ENCODE measurements around the gene GTF3C5.

Gene GTF3C5

DNA sequence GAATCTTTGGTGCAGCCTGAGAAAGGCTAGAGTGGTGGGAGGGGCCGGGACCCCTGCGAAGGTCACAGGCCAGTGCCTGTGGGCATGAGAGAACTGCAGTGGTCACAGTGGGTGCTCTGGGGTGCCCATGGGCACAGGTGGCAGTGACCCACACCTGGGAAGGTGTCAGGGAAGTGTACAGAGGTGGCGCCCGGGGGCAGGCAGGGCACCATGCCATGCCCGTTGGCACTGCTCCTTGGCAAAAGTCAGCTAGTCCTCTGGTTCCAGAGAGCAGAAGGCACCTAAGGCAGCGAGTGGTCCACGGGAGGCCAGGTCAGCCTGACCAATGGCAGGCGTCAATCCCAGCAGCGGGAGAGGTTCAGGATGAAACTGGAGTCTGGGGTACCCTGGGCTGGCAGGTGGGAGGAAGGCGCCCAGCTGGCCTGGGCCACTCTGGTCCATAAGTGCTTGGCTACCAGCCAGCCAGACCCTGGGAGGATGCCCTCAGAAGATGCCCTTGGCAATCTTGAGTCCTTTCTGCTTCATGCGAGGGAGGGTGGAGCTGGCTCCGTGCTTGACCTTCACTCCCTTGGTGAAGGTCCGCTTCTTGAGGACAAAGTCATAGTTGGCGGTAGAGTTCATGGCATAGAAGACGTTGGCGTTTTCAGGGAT lies 67.4 kb downstream of the GTF3C5 start:
- Mint-ChIP-seq H3K9me3 (peaks cover 11% of the 10 kb centered on the region), H3K27me3 (no peaks in the 10 kb centered on the region), H3K4me1 (no peaks in the 10 kb centered on the region), H3K4me3 (no peak overlapping the region), H3K36me3 (peaks cover 61% of the 10 kb centered on the region), H3K27ac (no peak overlapping the region)
- CTCF ChIA-PET, result interaction anchor here (23.0 kb wide), 1 partner anchor 48 kb away, joined by 357 read pairs; no protein-coding TSS in a partner anchor
- no peak for DNase-seq

DNA sequence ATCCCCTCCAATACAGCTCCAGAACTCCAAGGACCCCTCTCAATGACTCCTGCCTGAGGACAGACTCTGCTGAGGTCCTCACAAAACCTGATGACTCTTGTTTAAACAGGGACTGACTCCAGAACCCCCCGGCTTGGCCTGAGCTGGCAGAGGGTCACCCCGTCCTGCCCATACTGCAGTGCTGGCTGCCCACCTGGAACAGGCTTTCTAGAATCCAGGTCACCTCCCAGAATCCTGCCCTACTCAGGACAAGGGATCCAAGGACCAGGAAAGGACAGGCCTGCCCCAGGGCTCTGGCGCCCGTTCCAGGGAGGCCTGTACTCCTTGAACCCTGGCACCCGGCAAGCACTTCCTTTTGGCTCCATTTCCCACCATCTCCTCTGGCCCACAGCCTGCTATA lies 68.1 kb downstream of the GTF3C5 start:
- H3K27ac Mint-ChIP-seq, result no peak overlapping the region

DNA sequence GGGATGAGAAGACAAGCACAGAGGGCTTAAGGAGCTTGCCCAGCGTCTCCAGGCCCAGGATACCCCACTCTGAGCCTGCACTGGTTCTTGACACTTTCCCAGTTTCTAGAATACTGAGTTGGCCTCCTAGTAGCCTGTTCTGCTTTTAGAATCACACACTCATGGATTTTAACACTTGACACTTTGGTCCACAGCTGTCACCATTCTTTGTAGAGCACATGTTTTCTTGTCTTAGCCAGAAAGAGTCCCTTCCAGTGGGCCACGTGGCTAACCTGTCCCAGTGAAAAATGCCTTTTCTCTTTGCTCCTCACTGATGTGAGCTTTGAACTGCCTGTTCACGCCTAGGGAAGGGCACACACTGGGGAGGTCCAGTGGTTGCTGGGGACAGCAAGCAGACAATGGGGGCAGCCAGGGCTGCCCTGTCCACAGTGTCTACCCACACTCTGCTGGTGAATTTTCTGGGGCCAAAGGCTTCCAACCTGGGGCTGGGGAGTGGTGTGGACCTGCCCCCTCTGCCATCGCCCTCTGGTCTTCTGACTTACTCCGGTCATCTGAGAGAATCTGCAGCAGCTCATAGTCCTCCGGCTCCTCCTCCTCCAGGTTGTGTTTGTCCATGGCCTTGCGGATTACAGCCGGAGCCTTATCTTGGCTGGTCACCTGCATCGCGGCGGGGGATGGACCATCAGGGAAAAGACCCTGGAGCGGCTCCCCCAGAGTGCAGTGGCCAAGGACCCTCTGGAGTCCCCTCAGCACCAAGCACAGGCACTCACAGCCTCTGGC lies 69.1 kb downstream of the GTF3C5 start:
- no peak overlapping the region for H3K27ac Mint-ChIP-seq
- H3K4me3 Mint-ChIP-seq, result no peak overlapping the region
- H3K36me3 Mint-ChIP-seq, result peaks cover 65% of the 10 kb centered on the region
- no peak for DNase-seq
- H3K4me1 Mint-ChIP-seq, result no peaks in the 10 kb centered on the region
- H3K27me3 Mint-ChIP-seq, result no peaks in the 10 kb centered on the region
- CTCF ChIA-PET, result interaction anchor here (1.3 to 23.0 kb wide), 3 partner anchors 11 to 86 kb away, joined by 3 to 357 read pairs (median 4); no protein-coding TSS in a partner anchor
- H3K9me3 Mint-ChIP-seq, result peaks cover 11% of the 10 kb centered on the region

More for the DNA sequence above, 68.1 kb downstream of the GTF3C5 start:
- Mint-ChIP-seq H3K4me3 (no peak overlapping the region), H3K9me3 (peaks cover 11% of the 10 kb centered on the region), H3K4me1 (no peaks in the 10 kb centered on the region), H3K36me3 (peaks cover 61% of the 10 kb centered on the region), H3K27me3 (no peaks in the 10 kb centered on the region)
- CTCF ChIA-PET, result interaction anchor here (1.3 to 23.0 kb wide), 3 partner anchors 12 to 87 kb away, joined by 3 to 357 read pairs (median 4); no protein-coding TSS in a partner anchor
- no peak for DNase-seq

DNA sequence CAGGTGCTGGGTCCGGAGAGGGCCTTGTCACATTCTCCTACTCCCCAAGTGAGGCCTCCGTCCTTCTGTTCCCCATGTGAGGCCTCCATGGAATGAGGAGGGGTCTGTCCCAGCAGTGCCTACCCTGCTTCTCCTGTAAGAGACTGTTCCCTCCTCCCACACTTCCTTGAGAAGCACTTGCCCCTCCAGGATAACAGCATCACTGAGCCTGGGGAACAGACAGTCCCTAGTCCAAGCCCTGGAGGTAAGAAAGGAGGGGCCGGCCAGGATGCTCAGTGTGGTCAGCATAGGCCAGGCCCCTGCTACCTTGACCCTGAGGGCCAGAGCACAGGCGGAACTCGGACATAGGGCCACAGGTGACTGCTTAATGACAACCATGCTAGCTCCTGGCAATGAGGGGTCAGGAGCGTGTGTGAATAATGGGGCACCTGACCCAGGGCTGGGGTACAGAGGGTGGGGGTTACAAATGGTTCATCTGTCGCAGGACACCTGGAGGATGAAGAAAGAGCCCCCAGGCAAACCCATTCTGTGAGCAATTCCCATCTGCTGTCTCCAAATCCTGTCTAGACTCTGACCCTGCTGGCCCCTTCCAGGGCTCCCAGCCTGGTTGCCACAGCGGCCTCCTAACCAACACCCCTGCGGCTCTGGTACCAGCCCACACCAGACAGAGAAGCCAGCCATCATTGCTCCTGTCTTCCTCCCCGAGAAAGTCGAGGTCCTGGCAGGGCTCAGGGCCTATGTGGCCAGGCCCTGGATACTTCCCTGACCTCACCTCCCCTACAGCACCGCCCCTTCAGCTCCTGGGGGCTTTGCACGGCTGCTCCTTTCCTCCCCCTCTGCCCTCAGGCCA lies 69.9 kb downstream of the GTF3C5 start:
- Mint-ChIP-seq H3K36me3 (peaks cover 61% of the 10 kb centered on the region), H3K27ac (peak overlapping the region; percentile 30), H3K4me1 (no peaks in the 10 kb centered on the region), H3K4me3 (no peak overlapping the region), H3K27me3 (no peaks in the 10 kb centered on the region), H3K9me3 (peaks cover 9% of the 10 kb centered on the region)
- DNase-seq, result no peak
- CTCF ChIA-PET, result interaction anchor here (0.9 to 23.0 kb wide), 5 partner anchors 9 to 79 kb away, joined by 3 to 357 read pairs (median 4); no protein-coding TSS in a partner anchor

DNA sequence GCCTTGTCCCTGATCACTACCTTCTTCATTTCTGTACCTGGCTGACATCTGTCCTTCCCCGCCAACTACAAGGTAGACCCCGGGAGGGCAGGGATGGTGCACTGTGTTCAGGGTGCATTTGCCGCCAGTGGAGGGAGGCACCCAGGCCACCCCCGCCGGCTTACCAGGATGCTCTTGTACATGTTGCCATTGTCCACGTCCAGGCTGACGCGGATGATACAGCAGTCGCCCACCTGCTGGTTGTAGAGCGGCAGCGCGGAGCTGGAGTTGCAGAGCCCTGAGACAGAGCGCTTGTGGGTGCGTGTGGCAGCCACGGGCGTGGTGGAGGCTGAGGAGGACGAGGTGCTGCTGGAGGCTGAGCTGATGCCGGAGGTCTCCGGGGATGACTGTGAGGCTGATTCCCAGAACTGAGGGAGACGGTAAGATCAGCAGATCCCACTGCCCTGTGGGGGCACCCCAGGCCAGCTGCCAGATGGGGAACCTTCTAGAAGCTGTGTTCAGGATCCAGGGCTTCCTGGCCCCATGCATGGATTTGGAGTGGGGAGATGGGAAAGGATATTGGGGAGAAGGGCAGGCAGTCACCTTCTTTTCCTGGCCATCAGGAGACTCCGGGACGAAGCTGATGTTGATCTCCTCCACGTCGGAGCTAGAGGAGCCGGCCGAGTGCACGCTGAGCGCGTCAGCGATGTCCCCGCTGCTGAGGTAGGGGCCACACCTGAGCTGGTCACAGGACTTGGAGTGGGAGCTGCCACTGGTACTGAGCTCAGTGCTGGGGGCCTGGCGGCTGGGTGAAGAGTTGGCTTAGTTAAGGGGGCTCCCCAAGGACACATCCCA lies 70.8 kb downstream of the GTF3C5 start:
- Mint-ChIP-seq H3K27me3 (no peaks in the 10 kb centered on the region), H3K4me3 (no peak overlapping the region), H3K4me1 (peaks cover 2% of the 10 kb centered on the region), H3K27ac (peak overlapping the region; percentile 30), H3K36me3 (peaks cover 55% of the 10 kb centered on the region), H3K9me3 (peaks cover 1% of the 10 kb centered on the region)
- no peak for DNase-seq
- CTCF ChIA-PET, result interaction anchor here (0.7 to 23.0 kb wide), 11 partner anchors 9 to 85 kb away, joined by 3 to 357 read pairs (median 4); no protein-coding TSS in a partner anchor

DNA sequence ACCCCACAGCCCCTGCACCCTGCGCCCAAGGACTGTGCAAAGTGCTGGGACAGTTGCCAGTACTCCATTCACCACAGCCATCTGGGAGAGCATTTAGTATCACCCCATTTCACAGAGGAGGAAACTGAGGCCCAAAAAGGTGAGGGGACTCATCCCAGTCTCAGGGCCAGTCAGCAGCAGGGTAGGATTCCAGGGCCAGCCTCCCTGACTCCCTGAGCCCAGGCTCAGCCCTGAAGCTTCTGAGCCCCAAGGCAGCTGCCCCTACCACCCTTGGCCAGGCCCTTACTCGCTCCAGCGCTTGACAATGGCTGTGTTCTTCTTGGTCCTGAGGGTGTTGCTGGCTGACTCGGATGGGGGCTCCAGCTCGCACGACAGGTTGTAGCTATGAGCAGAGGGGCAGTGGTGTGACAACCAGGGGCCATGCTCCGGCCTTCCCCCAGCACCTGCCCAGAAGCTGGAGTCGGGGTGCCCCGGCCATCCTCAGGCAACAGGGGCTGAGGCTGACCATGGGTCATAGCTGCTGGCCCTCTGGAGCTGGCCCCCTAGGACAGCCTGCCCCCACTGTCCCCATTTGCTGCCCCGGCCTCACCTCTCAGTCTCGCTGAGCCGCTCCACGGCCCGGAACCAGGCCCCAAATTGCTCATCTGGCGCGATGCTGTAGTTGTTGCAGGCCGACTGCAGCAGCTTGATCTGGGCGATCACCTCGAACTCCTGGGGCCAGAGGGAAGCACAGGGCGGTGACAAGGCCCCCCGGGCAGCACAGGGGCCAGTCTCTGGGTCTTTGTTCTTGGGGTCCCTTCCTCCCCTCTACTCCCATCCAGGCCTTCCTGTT lies 71.6 kb downstream of the GTF3C5 start:
- Mint-ChIP-seq H3K27me3 (no peaks in the 10 kb centered on the region), H3K4me1 (peaks cover 4% of the 10 kb centered on the region), H3K36me3 (peaks cover 50% of the 10 kb centered on the region), H3K4me3 (no peak overlapping the region), H3K9me3 (no peaks in the 10 kb centered on the region), H3K27ac (no peak overlapping the region)
- DNase-seq, result no peak
- CTCF ChIA-PET, result interaction anchor here (0.9 to 23.0 kb wide), 12 partner anchors 8 to 84 kb away, joined by 3 to 357 read pairs (median 4); no protein-coding TSS in a partner anchor

DNA sequence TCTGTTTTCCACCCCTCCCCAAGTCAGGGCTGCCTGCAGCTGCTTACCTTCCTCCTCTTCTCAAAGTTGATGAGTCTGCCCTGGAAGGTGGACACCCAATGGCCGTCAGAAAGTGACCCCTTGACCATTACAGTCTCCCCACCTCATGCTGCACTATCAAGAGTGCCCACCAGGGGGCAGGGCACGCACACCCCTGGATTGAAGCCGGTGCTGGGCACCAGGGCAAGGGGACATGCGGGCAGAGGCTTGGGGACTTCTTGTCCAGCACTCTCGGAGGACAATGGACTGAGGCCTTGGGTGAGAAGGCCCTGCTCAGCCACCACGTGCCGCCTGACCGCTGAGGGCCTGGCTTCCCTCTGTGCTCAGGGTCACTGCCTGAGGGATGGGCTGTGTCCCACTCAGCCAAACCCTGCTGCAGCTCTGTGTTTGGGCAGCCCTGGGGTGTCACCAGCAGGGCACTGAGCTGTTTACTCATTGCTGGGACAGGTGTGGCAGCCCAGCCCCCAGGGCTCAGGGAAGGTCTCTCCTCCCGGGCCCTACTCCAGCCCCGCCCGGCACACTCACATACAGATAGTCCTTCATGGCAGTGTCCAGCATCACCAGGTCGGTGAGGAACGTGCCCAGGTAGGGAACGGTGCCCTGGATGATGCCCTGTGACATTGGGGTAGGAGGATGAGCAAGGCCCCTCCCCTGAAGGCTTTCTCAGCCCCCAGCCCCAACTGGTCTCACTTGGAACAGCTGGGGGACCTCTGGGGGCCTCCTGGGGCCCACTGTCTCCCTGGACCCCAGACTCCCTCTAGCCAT lies 72.6 kb downstream of the GTF3C5 start:
- Mint-ChIP-seq H3K4me1 (peaks cover 4% of the 10 kb centered on the region), H3K27ac (peak overlapping the region; percentile 54), H3K9me3 (no peaks in the 10 kb centered on the region), H3K27me3 (no peaks in the 10 kb centered on the region), H3K4me3 (no peak overlapping the region), H3K36me3 (peaks cover 48% of the 10 kb centered on the region)
- DNase-seq, result peak; percentile 67
- CTCF ChIA-PET, result interaction anchor here (1.0 to 23.0 kb wide), 10 partner anchors 9 to 83 kb away, joined by 3 to 357 read pairs (median 4); no protein-coding TSS in a partner anchor

DNA sequence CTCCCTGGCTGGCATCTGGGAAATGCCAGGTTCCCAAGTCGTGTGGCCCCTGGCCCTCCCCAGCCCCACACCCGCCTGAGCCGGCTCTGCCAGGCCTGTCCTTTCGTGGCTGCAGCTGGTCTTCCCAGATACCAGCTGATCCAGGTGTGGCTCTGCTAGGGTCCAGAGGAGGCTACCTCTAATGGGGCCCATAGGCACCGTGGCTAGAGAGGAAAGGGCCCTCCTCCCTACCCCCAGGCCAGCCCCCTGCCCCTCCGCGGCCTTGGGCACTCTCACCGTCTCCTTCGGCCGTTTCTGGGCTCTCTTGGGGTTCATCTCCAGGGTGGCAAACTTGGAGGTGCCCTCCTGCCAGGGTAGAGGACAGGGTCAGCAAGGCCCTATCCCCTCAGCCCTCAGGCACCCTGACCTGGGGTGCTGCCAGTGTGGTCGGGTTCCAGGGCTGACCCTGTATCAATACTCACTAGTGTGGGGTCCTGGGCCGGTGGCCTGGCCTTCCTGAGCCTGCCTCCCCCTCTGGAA lies 73.2 kb downstream of the GTF3C5 start:
- no peak overlapping the region for H3K27ac Mint-ChIP-seq
- H3K36me3 Mint-ChIP-seq, result peaks cover 46% of the 10 kb centered on the region

DNA sequence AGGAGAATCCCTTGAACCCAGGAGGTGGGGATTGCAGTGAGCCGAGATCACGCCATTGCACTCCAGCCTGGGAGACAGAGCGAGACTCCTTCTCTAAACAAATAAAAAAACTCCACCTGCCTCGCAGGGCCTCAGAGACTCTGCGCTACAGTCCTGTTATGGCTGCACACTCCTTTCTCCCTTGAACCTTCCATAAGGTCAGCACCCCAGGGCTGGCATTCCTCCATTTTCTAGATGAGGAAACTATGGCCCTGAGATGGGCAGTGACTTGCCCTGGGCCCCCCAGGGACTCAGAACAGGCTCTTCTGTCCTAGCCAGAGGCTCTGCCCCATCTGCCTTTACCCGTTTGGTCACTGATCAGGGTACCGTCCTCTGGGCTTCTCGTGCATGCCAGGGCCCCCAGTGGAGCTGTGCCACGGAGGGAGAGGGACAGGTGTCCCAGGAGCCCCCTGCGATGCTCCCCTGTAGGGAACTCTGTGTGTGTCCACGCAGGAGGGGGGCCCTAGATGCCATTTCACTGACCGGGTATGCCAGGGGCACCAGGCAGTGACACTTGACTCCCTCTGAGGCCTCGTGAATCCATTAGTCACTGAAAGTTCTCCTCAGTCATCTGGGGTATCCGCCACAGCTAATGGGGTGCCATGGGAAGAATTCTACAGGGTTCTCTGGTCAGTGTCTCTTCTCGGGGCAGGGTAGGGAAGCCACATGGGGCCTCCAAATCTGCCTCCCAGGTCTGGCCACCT lies 74.1 kb downstream of the GTF3C5 start:
- CTCF ChIA-PET, result interaction anchor here (4.4 to 23.0 kb wide), 2 partner anchors 10 to 42 kb away, joined by 24 to 357 read pairs; no protein-coding TSS in a partner anchor
- H3K36me3 Mint-ChIP-seq, result peaks cover 48% of the 10 kb centered on the region
- peaks cover 4% of the 10 kb centered on the region for H3K4me1 Mint-ChIP-seq
- peak overlapping the region; percentile 33 for H3K27ac Mint-ChIP-seq
- H3K9me3 Mint-ChIP-seq, result no peaks in the 10 kb centered on the region
- no peaks in the 10 kb centered on the region for H3K27me3 Mint-ChIP-seq
- H3K4me3 Mint-ChIP-seq, result no peak overlapping the region
- peak; percentile 3 for DNase-seq

More for the DNA sequence above, 73.2 kb downstream of the GTF3C5 start:
- no peak overlapping the region for H3K4me3 Mint-ChIP-seq
- peaks cover 4% of the 10 kb centered on the region for H3K4me1 Mint-ChIP-seq
- CTCF ChIA-PET, result interaction anchor here (1.4 to 23.0 kb wide), 5 partner anchors 9 to 43 kb away, joined by 3 to 357 read pairs (median 5); no protein-coding TSS in a partner anchor
- no peaks in the 10 kb centered on the region for H3K9me3 Mint-ChIP-seq
- no peaks in the 10 kb centered on the region for H3K27me3 Mint-ChIP-seq
- no peak for DNase-seq

DNA sequence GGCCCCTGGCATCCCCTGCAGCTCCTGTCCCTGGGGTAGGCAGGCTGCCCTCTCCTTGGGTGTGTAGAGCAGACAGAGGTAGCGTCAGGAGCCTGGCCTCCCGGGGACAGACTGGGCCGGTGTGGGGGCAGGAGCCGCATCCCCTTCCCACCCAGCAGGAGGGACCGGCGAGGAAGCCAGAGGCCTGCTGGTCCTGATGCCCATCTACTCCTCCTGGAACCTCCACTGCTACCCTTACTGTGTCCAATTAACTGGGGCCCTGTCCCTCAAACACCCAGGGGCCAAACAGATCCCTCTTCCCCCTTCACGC lies 74.6 kb downstream of the GTF3C5 start:
- no peaks in the 10 kb centered on the region for H3K9me3 Mint-ChIP-seq
- H3K36me3 Mint-ChIP-seq, result peaks cover 50% of the 10 kb centered on the region
- H3K4me1 Mint-ChIP-seq, result peaks cover 4% of the 10 kb centered on the region
- H3K27ac Mint-ChIP-seq, result no peak overlapping the region
- H3K4me3 Mint-ChIP-seq, result no peak overlapping the region
- CTCF ChIA-PET, result interaction anchor here (1.8 to 23.0 kb wide), 3 partner anchors 9 to 41 kb away, joined by 7 to 357 read pairs (median 24); no protein-coding TSS in a partner anchor
- H3K27me3 Mint-ChIP-seq, result no peaks in the 10 kb centered on the region
- peak; percentile 9 for DNase-seq

Measured in activated naive CD4-positive, alpha-beta T cell treated with anti-CD3 and anti-CD28 coated beads, Interleukin-2, amount 10 ng/mL, durations not matched to agents 7 days and 5 days (primary cell).